ENCODE measurements around the gene MACROD2.

DNA sequence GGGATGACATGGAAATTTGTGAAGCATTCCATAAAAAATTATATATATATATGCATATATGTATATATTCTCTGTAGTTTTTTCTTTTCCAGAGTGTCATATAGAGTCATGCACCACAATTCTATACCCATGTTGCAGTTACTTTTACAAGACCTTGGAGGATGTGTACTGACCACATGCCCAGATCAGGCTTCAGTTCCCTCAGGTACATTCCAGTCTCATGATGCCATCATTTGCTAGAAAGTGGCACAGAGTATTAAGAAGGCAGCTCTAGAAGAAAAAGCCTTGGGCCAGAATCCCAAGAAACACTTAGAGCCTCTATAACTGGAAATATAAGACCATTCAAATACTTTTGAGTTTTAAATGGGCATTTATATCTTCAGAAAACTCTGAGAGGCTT lies 1027.6 kb downstream of the MACROD2 start:
- TF ChIP-seq CTCF (IDR thresholded peaks at IDR 0.05) = no peak
- TF ChIP-seq EP300 (IDR thresholded peaks at IDR 0.05) = no peak
- TF ChIP-seq POLR2A (IDR thresholded peaks at IDR 0.05) = no peak

Data from ovary (tissue), 3 donors.